ENCODE results near the gene AQP5. TPM values are rescaled to one million over a fixed set of nuclear protein-coding genes. Genes with fewer than 3 reads are reported as not detected.

AQP5 gene
- total RNA-seq, 1 donor: not detected

DNA sequence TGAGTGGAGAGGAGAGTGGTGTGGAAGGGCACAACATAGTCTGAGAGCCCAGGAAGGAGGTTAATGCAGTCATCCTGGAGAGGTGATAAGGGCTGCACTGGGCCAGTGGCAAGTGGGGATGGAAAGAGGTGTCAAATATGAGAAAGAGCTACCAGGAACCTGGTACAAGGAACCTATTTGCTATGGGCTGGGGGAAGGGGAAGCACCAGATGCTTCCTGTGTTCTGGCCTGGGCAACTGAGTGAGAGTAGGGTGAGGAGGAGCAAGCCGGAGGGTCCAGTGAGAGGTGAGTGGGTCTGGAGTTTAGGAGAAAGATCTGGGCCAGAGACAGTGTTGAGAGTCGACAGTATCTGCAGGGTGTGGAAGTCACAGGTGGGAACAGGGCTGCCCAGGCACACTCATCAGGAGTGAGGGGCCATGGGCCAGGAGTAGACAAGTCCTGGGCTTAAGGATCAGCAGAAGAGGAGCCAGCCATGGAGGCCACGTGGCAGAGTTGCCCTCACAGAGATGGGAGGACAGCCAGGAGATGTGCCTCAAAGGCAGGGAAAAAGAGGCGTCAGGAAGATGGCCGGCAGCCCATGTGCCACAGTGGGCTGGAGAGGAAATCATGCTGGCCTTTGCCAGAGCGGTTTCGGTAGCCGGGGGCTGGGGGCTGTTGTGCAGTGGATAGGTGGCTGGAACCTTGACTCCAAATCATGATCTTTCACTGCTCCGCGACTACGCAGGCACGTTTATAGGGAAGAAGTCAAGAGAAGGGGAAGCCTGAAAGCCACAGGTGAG is 8.2 kb downstream of the AQP5 start:
- peaks cover 54% of the 10 kb centered on the region for H3K27me3 ChIP-seq (ENCODE audit: insufficient read depth, low read length)
- TF ChIP-seq, protein P1, sequence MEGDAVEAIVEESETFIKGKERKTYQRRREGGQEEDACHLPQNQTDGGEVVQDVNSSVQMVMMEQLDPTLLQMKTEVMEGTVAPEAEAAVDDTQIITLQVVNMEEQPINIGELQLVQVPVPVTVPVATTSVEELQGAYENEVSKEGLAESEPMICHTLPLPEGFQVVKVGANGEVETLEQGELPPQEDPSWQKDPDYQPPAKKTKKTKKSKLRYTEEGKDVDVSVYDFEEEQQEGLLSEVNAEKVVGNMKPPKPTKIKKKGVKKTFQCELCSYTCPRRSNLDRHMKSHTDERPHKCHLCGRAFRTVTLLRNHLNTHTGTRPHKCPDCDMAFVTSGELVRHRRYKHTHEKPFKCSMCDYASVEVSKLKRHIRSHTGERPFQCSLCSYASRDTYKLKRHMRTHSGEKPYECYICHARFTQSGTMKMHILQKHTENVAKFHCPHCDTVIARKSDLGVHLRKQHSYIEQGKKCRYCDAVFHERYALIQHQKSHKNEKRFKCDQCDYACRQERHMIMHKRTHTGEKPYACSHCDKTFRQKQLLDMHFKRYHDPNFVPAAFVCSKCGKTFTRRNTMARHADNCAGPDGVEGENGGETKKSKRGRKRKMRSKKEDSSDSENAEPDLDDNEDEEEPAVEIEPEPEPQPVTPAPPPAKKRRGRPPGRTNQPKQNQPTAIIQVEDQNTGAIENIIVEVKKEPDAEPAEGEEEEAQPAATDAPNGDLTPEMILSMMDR (IDR thresholded peaks at IDR 0.05; ENCODE audit: extremely low read depth, low read depth, low read length): no peak
- peak; percentile 81 for DNase-seq (ENCODE audit: insufficient read length, low spot score, missing footprints)

DNA sequence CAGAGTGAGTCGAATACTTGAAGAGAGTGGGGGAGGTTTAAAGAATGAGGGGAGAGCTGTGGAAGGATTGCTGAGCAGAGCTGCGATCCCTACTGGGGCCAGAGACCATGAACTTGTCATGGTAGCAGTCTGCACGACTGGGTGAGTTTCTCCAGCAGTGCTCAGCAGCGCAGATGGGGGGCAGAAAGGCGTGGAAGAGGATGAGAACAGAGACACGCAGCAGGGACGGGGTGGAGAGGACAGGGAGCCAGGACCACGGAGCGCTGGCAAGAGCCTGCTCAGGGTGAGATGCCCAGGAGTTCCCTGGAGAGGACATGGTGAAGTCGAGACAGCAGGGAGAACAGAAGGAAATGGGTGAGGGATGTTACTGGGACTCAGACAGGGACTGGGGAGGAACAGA is 9.0 kb downstream of the AQP5 start:
- Histone ChIP-seq H3K4me3 (ENCODE audit: insufficient read depth, low read length) (no peak overlapping the region), H3K4me2 (ENCODE audit: insufficient read depth, low read length) (no peak overlapping the region), H3K27ac (ENCODE audit: low read depth, low read length) (no peak overlapping the region), H2AFZ (ENCODE audit: low read length) (no peak overlapping the region), H3K36me3 (ENCODE audit: insufficient read depth, low read length) (no peaks in the 10 kb centered on the region), H3K79me2 (ENCODE audit: insufficient read depth, low read length) (no peaks in the 10 kb centered on the region), H3K9me3 (ENCODE audit: low read depth, low read length) (no peaks in the 10 kb centered on the region), H3K27me3 (ENCODE audit: insufficient read depth, low read length) (peaks cover 54% of the 10 kb centered on the region), H4K20me1 (ENCODE audit: insufficient read depth, low read length) (no peaks in the 10 kb centered on the region), H3K4me1 (ENCODE audit: insufficient read depth, low read length) (no peaks in the 10 kb centered on the region)
- DNase-seq (ENCODE audit: insufficient read length, low spot score, missing footprints): peak; percentile 68
- TF ChIP-seq, protein P1 (IDR thresholded peaks at IDR 0.05; ENCODE audit: extremely low read depth, low read depth, low read length): no peak

More for the DNA sequence above, 8.2 kb downstream of the AQP5 start:
- Histone ChIP-seq H3K9me3 (ENCODE audit: low read depth, low read length) (no peaks in the 10 kb centered on the region), H4K20me1 (ENCODE audit: insufficient read depth, low read length) (no peaks in the 10 kb centered on the region), H3K27ac (ENCODE audit: low read depth, low read length) (no peak overlapping the region), H3K36me3 (ENCODE audit: insufficient read depth, low read length) (no peaks in the 10 kb centered on the region), H3K4me1 (ENCODE audit: insufficient read depth, low read length) (no peaks in the 10 kb centered on the region), H3K4me2 (ENCODE audit: insufficient read depth, low read length) (no peak overlapping the region), H2AFZ (ENCODE audit: low read length) (no peak overlapping the region), H3K79me2 (ENCODE audit: insufficient read depth, low read length) (no peaks in the 10 kb centered on the region), H3K4me3 (ENCODE audit: insufficient read depth, low read length) (no peak overlapping the region)

DNA sequence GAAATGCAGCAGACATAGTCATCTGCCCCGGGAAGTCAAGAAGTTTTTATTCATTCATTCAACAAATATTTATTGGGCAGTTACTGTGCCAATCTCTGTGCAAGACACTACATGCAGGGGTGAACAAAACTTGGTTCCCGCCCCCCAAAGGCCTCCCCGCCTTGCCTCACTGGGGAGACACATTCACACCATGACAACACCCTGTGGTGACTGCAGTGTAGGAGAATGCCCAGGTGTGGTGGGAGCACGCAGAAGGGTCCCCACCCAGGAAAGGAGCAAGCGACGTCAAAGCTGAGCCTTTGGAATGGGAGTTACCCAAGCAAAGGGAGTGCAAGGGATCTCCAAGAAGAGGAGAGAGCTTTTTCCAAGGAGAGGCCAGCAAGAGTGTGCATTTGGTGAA is 9.5 kb downstream of the AQP5 start:
- no peaks in the 10 kb centered on the region for H4K20me1 ChIP-seq (ENCODE audit: insufficient read depth, low read length)
- H2AFZ ChIP-seq (ENCODE audit: low read length): no peak overlapping the region
- H3K36me3 ChIP-seq (ENCODE audit: insufficient read depth, low read length): no peaks in the 10 kb centered on the region
- no peaks in the 10 kb centered on the region for H3K4me1 ChIP-seq (ENCODE audit: insufficient read depth, low read length)
- no peaks in the 10 kb centered on the region for H3K9me3 ChIP-seq (ENCODE audit: low read depth, low read length)
- no peak overlapping the region for H3K4me3 ChIP-seq (ENCODE audit: insufficient read depth, low read length)
- TF ChIP-seq, protein P1 (IDR thresholded peaks at IDR 0.05; ENCODE audit: extremely low read depth, low read depth, low read length): no peak
- DNase-seq (ENCODE audit: insufficient read length, low spot score, missing footprints): peak; percentile 9
- peaks cover 53% of the 10 kb centered on the region for H3K27me3 ChIP-seq (ENCODE audit: insufficient read depth, low read length)
- H3K27ac ChIP-seq (ENCODE audit: low read depth, low read length): no peak overlapping the region
- H3K4me2 ChIP-seq (ENCODE audit: insufficient read depth, low read length): no peak overlapping the region
- no peaks in the 10 kb centered on the region for H3K79me2 ChIP-seq (ENCODE audit: insufficient read depth, low read length)

DNA sequence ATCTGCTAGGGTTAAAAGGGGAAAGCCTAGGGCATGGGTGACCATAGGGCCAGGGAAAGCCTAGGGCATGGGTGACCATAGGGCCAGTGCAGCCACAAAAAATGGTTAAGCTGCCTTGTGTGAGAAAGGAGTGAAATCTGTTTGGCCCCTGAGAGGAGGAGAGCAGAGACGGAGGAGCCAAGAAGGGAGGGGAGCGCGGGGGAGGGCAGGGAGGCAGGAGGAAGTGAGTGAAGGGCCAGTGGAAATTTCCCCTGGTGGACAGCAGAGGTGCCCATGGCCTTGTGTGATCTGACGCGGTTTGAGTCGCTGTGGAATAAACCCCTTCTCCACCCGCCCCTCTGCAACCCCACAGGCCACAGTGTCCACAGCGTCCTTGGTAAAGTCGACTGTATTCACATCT is 10.5 kb downstream of the AQP5 start:
- Histone ChIP-seq H3K9me3 (ENCODE audit: low read depth, low read length) (no peaks in the 10 kb centered on the region), H3K27ac (ENCODE audit: low read depth, low read length) (no peak overlapping the region), H2AFZ (ENCODE audit: low read length) (no peak overlapping the region), H3K36me3 (ENCODE audit: insufficient read depth, low read length) (no peaks in the 10 kb centered on the region), H3K4me2 (ENCODE audit: insufficient read depth, low read length) (no peak overlapping the region), H3K4me3 (ENCODE audit: insufficient read depth, low read length) (no peak overlapping the region), H3K4me1 (ENCODE audit: insufficient read depth, low read length) (no peaks in the 10 kb centered on the region), H3K27me3 (ENCODE audit: insufficient read depth, low read length) (peaks cover 50% of the 10 kb centered on the region), H4K20me1 (ENCODE audit: insufficient read depth, low read length) (no peaks in the 10 kb centered on the region), H3K79me2 (ENCODE audit: insufficient read depth, low read length) (no peaks in the 10 kb centered on the region)
- DNase-seq (ENCODE audit: insufficient read length, low spot score, missing footprints): no peak
- TF ChIP-seq, protein P1 (IDR thresholded peaks at IDR 0.05; ENCODE audit: extremely low read depth, low read depth, low read length): no peak
